GM20000 (cell line): Measurements from ENCODE around the gene MAPK8.

Experiments used
- DNase-seq: peaks from one replicate; pipeline ENCODE4 v3.0.0; 2012; ENCODE audit warnings: low spot score
- TF ChIP-seq, protein P1 (sequence below): IDR thresholded peaks from 2 replicates; pipeline ENCODE4 v1.5.1; 2012; ENCODE audit warnings: mild to moderate bottlenecking, control low read depth; ENCODE audit errors: extremely low read depth, missing control alignments

The MAPK8 gene

DNA sequence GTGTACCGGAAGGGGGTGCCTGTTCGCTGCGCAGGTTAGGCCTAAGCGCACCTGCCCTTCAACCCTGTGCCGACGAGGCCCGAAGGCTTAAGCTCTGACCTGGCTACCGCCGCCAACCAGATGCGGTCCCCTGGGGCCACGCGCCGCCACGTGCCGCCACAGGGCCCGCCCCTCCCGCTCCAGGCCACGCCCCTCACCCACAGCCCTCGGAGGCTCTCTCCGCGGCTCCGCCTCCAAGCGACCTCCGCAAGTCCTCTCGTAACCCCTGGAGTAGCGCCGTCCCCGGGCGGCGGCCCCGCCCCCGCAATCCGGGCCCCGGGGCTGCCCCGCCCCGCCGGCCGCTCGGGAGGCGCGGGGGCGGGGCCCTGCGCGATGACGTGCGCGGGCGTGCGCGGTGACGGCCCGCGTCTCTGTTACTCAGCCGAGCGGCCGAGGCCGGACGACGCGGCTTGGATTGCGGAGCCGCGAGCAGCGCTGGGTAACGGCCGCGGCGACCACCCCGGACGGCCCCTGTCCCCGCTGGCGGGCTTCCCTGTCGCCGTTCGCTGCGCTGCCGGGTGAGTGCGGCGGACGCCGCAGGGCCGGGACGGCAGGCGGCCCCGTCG is at the start of gene MAPK8:
MAPK8 (plus strand) TSS at position 413 of the 605 bp plus-strand sequence. CDS start 94,984 bp downstream, outside the sequence.
- TF ChIP-seq, protein P1, sequence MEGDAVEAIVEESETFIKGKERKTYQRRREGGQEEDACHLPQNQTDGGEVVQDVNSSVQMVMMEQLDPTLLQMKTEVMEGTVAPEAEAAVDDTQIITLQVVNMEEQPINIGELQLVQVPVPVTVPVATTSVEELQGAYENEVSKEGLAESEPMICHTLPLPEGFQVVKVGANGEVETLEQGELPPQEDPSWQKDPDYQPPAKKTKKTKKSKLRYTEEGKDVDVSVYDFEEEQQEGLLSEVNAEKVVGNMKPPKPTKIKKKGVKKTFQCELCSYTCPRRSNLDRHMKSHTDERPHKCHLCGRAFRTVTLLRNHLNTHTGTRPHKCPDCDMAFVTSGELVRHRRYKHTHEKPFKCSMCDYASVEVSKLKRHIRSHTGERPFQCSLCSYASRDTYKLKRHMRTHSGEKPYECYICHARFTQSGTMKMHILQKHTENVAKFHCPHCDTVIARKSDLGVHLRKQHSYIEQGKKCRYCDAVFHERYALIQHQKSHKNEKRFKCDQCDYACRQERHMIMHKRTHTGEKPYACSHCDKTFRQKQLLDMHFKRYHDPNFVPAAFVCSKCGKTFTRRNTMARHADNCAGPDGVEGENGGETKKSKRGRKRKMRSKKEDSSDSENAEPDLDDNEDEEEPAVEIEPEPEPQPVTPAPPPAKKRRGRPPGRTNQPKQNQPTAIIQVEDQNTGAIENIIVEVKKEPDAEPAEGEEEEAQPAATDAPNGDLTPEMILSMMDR, result no peak
- peak; percentile 99 for DNase-seq

DNA sequence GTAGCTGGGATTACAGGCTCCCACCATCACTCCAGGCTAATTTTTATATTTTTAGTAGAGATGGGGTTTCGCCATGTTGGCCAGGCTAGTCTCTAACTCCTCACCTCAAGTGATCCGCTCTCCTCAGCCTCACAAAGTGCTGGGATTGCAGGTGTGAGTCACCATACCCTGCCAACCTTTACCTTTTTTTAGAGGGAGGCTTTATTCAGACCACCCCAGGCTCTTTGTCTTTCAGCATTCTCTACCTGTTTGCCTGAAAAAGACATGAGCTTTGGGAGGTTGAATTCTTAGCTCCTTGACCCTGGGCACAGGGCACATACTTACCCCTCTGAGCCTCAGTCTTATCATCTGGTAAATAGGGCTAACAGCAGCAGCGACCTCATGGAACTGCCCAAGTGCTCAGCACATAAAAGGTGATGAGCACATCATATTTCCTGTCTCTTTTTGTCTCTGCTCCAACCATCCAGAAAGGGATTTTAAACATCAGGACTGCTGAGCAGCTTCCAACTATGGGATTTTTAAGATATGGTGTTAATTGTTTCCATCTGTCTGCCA is 49.0 kb upstream of the MAPK8 start:
- TF ChIP-seq, protein P1, result no peak
- DNase-seq, result no peak

DNA sequence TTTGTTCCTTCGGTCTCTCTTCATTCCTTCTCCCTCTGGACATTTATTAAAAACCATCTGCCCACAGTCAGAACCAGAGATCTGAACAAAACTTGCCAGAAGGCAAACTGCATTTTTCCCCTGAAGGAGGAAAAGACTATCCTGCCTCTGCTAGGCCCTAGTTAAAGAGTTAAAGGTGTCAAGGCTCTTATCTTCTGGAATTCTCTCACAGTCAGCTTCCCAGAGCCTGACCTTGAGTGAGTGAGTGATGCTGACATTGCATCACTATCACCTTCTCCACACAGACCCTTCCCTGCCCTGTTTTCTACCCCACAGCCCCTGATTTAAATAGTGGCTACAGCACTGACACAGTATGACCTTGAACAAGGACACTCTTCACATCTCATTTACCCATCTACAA is 48.4 kb upstream of the MAPK8 start:
- DNase-seq, result no peak
- TF ChIP-seq, protein P1, result no peak

DNA sequence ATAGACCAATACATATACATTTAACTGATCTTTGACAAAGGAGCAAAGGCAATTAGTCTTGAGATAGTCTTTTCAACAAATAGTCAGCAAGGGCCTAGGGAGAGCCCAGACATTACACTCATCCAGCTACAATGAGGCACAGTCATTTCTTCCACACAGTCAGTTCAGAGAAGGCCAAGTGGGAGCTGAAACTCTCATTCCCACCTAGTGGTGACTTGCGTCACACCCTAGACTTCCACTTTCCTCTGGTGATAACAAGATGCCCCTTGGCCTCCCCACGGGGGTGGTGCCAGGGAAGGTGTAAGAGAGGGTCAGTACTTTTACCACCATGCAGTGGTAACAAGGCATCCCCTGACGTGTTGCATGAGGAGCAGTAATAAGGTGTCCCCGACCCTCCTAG is 39.9 kb upstream of the MAPK8 start:
- TF ChIP-seq, protein P1, result no peak
- no peak for DNase-seq

DNA sequence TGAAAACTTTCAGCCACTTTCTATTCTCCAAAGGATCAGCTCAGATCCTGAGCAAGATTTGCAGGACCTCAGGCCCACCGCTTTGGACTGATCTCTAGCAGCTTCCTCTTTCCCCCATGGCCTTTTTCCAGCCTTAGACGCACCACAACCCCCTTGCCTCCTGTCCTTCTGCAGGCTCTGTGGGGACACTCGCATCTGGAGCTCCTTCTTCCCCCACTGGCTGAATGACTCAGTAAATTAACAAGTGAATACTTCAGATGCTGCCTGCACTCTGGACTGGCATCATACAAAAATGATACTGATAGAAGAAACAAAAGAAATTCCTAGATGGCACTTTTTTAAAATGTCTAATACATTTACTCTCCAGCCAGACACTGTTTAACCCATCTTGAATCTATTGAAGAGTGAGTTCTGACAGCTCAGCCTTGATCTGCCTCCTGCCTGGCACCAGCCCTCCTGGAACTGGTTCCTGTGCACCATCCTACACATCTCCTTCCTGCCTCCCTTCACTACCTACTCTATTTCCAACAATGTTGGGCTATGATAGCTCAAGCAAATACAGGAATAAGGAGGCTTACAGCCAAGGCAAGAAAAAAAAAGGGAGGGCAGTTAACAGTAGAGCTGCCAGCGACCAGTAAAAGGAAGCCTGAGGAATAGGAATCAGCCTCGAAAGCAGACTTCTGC is 35.3 kb upstream of the MAPK8 start:
- no peak for DNase-seq
- TF ChIP-seq, protein P1, result no peak

DNA sequence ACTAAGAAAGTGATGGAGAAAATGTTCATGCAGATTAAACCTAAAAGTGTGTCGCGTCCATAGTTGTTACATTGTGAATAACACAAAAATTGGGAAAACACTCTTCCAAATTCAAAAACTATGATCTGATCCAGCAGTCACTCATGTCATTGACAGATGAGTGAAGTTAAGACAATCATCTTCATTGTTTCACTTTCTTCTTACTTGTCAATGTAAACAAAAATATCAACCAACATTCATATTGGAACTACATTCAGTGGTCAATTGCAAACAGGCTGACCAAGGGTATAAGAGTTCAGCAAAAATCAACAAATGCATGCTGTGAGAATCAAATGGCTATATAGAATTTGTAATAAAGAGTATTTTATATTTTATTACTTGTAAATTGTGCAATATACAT is 33.8 kb upstream of the MAPK8 start:
- no peak for DNase-seq
- TF ChIP-seq, protein P1, result no peak

DNA sequence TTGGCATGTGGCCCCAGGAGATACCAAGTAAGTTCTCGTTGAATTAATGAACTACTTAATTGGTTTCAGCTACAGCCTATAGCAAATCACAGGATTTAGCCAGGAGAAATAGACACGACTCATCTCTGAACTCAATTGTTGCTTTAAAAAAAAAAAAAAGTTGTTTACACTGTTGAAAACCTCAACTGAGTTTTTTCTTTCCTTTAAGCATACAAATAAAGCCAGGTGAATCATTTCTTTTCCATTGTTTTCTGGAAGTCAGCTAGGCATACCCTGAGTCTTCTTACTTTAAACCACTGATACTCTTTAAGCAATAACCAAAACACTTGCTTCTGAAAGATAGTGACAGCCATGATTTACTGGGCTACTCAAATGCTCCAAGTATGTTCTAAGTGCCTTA is 32.7 kb upstream of the MAPK8 start:
- no peak for DNase-seq

More for the DNA sequence above, 32.7 kb upstream of the MAPK8 start:
- TF ChIP-seq, protein P1, result no peak
